ENCODE measurements around the gene CDSN. TPM values are rescaled to one million over a fixed set of nuclear protein-coding genes. Genes with fewer than 3 reads are reported as not detected.
"Not testable (repeated sequence)": the region's sequence is repeated elsewhere in the genome, so short reads cannot be mapped to it uniquely, and the experiment has no call there.

CDSN gene
- polyA plus RNA-seq, 2 of the 4 experiments (the other 2 are of a cell fraction) = not detected

DNA sequence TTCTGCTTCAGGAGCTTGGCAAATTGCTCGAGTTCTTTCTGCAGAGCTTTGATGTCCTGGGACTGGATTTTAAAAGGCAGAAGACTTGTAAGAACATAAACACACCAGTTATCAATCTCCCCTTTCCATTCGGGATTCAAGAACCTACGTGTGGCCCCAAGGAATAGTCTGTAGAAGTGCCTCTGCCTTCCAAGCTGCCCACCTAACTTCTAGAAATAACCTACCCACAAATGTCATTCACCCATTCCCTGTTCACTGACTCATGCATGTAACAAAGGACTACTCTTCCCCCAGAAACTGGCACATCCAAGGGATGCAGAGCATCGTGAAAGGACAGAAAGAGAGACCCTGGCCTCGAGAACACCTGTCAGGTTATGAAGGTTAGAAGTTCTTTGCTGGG lies 45.7 kb upstream of the CDSN start:
- peaks cover 7% of the 10 kb centered on the region for H3K4me1 ChIP-seq
- no peak overlapping the region for H3K4me3 ChIP-seq
- ChIA-PET POLR2A (no interaction called here), CTCF (interaction anchor here (0.9 to 1.4 kb wide), 2 partner anchors 35 to 51 kb away, joined by 3 read pairs; partner anchors contain the start of gene PSORS1C1)
- no peak overlapping the region for H3K27ac ChIP-seq
- no peak for TF ChIP-seq RNF2 (IDR thresholded peaks at IDR 0.05; ENCODE audit: borderline replicate concordance, low read depth)
- TF ChIP-seq MYC (IDR thresholded peaks at IDR 0.05; ENCODE audit: borderline replicate concordance, low read length) = no peak
- no peak for TF ChIP-seq HOXA7 (CRISPR knock-in tag; IDR thresholded peaks at IDR 0.05)
- no peak for TF ChIP-seq HDAC2 (IDR thresholded peaks at IDR 0.05)
- WGBS (ENCODE audit: missing lambda C conversion rate) = 61% methylated on average over 5 of the region's 5 CpGs
- H3K4me2 ChIP-seq = no peak overlapping the region
- DNase-seq (ENCODE audit: low read depth in 1 of 2, low spot score in 1 of 2) (no peak), ATAC-seq (no peak), FAIRE-seq (no peak)
- no peaks in the 10 kb centered on the region for H3K9me3 ChIP-seq

DNA sequence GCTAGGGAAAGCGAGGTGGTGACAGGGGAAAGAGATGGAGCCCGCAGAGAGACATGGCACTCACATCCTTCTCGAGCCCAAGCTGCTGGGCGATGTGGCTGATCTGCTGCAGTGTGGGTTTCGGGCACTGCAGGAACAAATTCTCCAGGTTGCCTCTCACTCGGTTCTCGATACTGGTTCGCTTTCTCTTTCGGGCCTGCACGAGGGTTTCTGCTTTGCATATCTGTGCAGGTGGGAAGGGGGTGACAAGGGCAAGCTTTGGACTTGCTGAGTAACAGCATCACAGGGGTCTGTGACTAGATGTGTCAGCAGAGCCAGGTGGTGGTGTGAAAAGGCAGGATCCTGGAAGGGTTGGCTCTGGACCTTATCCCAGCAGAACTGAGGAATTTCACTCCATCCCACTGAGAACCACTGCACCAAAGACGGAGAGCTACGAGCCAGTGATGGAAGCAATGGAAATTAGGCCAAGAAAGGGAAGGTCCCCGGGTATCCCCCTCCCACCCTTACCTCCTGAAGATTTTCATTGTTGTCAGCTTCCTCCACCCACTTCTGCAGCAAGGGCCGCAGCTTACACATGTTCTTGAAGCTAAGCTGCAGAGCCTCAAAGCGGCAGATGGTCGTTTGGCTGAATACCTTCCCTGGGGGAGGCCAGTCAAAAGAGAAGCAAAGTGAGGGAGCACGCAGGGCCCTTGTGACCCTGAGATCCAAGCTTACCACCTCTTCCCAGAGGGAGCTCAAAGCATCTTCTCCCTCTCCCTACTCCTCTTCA lies 45.0 kb upstream of the CDSN start:
- FAIRE-seq; H3K4me3 ChIP-seq; DNase-seq (ENCODE audit: low read depth in 1 of 2, low spot score in 1 of 2); ATAC-seq; H3K9me3 ChIP-seq; H3K4me1 ChIP-seq; H3K4me2 ChIP-seq; POLR2A ChIA-PET; H3K27ac ChIP-seq: not testable (repeated sequence)
- 92% methylated on average over 17 of the region's 17 CpGs for WGBS (ENCODE audit: missing lambda C conversion rate)
- CTCF ChIA-PET = interaction anchor here (1.4 kb wide), 1 partner anchor 34 kb away, joined by 3 read pairs; no protein-coding TSS in a partner anchor

DNA sequence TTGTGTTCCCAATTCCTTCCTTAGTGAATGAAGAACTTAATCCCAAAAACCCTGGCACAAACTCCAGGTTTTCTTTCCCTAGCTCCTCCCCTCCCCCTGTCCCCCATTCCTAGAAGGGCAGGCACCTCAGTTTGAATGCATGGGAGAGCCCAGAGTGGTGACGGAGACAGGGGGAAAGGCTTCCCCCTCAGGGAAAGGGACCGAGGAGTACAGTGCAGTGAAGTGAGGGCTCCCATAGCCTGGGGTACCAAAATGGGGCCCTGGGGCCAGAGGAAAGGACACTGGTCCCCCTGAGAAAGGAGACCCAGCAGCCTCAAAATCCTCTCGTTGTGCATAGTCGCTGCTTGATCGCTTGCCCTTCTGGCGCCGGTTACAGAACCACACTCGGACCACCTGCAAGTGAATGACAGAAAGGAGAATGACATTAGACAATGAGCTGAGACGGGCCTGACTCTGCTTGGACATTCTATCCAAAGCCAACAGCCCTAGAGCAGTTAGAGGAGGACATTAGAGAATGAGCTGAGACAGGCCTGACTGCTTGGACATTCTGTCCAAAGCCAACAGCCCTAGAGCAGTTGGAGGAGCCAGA lies 44.3 kb upstream of the CDSN start:
- 92% methylated on average over 7 of the region's 9 CpGs for WGBS (ENCODE audit: missing lambda C conversion rate)

DNA sequence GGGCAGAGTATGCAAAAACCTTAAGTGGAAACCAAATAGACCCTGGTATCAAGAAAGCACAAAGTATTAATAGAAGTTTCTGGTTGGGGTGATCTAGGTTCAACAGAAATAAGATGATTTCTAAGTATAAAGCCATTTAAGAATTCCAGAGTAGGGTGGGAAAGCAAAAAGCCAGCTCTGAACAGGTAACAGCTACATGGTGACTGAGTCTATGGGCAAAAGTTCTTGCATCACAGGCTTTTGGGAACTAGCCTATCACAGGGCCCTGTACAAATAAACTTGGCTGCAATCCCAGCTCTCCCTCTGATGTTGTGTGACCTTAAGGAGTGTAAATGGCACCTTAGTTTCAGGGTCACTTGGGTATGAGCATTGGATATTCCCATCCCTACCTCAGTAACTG lies 43.7 kb upstream of the CDSN start:
- Histone ChIP-seq H3K4me1 (peaks cover 14% of the 10 kb centered on the region), H3K27ac (no peak overlapping the region), H3K9me3 (no peaks in the 10 kb centered on the region), H3K4me2 (no peak overlapping the region), H3K4me3 (no peak overlapping the region)
- ATAC-seq (no peak), DNase-seq (ENCODE audit: low read depth in 1 of 2, low spot score in 1 of 2) (no peak), FAIRE-seq (no peak)
- TF ChIP-seq ZNF302 (CRISPR knock-in tag; IDR thresholded peaks at IDR 0.05) = no peak
- no peak for TF ChIP-seq EHF (CRISPR knock-in tag; IDR thresholded peaks at IDR 0.05)
- TF ChIP-seq, protein P1, sequence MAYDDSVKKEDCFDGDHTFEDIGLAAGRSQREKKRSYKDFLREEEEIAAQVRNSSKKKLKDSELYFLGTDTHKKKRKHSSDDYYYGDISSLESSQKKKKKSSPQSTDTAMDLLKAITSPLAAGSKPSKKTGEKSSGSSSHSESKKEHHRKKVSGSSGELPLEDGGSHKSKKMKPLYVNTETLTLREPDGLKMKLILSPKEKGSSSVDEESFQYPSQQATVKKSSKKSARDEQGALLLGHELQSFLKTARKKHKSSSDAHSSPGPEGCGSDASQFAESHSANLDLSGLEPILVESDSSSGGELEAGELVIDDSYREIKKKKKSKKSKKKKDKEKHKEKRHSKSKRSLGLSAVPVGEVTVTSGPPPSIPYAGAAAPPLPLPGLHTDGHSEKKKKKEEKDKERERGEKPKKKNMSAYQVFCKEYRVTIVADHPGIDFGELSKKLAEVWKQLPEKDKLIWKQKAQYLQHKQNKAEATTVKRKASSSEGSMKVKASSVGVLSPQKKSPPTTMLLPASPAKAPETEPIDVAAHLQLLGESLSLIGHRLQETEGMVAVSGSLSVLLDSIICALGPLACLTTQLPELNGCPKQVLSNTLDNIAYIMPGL (CRISPR knock-in tag; IDR thresholded peaks at IDR 0.05; ENCODE audit: borderline replicate concordance) = no peak
- TF ChIP-seq MYC (IDR thresholded peaks at IDR 0.05; ENCODE audit: borderline replicate concordance, low read length) = no peak
- no peak for TF ChIP-seq ZC3H11A (IDR thresholded peaks at IDR 0.05)
- no peak for TF ChIP-seq CBX8 (IDR thresholded peaks at IDR 0.05)
- TF ChIP-seq JUN (IDR thresholded peaks at IDR 0.05) = no peak
- no peak for TF ChIP-seq MAZ (IDR thresholded peaks at IDR 0.05; ENCODE audit: borderline replicate concordance, low read depth, low read length)
- no peak for TF ChIP-seq POLR2A (IDR thresholded peaks at IDR 0.05; ENCODE audit: low read length)
- no peak for TF ChIP-seq POLR2AphosphoS2 (conservative IDR thresholded peaks at IDR 0.05; ENCODE audit: low read length)
- TF ChIP-seq FOXS1 (CRISPR knock-in tag; IDR thresholded peaks at IDR 0.05) = no peak
- no peak for TF ChIP-seq CEBPB (IDR thresholded peaks at IDR 0.05)
- no peak for TF ChIP-seq CHD2 (IDR thresholded peaks at IDR 0.05; ENCODE audit: low read length, partially characterized antibody)
- TF ChIP-seq, protein P2, sequence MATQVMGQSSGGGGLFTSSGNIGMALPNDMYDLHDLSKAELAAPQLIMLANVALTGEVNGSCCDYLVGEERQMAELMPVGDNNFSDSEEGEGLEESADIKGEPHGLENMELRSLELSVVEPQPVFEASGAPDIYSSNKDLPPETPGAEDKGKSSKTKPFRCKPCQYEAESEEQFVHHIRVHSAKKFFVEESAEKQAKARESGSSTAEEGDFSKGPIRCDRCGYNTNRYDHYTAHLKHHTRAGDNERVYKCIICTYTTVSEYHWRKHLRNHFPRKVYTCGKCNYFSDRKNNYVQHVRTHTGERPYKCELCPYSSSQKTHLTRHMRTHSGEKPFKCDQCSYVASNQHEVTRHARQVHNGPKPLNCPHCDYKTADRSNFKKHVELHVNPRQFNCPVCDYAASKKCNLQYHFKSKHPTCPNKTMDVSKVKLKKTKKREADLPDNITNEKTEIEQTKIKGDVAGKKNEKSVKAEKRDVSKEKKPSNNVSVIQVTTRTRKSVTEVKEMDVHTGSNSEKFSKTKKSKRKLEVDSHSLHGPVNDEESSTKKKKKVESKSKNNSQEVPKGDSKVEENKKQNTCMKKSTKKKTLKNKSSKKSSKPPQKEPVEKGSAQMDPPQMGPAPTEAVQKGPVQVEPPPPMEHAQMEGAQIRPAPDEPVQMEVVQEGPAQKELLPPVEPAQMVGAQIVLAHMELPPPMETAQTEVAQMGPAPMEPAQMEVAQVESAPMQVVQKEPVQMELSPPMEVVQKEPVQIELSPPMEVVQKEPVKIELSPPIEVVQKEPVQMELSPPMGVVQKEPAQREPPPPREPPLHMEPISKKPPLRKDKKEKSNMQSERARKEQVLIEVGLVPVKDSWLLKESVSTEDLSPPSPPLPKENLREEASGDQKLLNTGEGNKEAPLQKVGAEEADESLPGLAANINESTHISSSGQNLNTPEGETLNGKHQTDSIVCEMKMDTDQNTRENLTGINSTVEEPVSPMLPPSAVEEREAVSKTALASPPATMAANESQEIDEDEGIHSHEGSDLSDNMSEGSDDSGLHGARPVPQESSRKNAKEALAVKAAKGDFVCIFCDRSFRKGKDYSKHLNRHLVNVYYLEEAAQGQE (IDR thresholded peaks at IDR 0.05) = no peak
- no peak for TF ChIP-seq TP53 (CRISPR knock-in tag; IDR thresholded peaks at IDR 0.05)
- ChIA-PET POLR2A (no interaction called here), CTCF (no interaction called here)

More for the DNA sequence above, 44.3 kb upstream of the CDSN start:
- H3K4me3 ChIP-seq; CTCF ChIA-PET; H3K27ac ChIP-seq; ATAC-seq; DNase-seq (ENCODE audit: low read depth in 1 of 2, low spot score in 1 of 2); H3K4me1 ChIP-seq; H3K4me2 ChIP-seq; FAIRE-seq; H3K9me3 ChIP-seq; POLR2A ChIA-PET: not testable (repeated sequence)

Measured in A549 (cell line).